K562 (cell line): ENCODE measurements around the gene TMEM100. TPM values are rescaled to one million over a fixed set of nuclear protein-coding genes. Genes with fewer than 3 reads are reported as not detected.

Source experiments
- CBX5 ChIP-seq: IDR thresholded peaks from 2 replicates; pipeline ENCODE4 v1.6.1; 2014; ENCODE audit warnings: low read depth, borderline replicate concordance
- CC2D1A ChIP-seq: fragments of 450-650 bp; IDR thresholded peaks from 2 replicates; pipeline ENCODE4 v1.6.1; 2017; ENCODE audit warnings: mild to moderate bottlenecking
- CHD7 ChIP-seq: fragments of 200-600 bp; sonication (generic); IDR thresholded peaks from one replicate; pipeline ENCODE4 v1.6.1; 2012; ENCODE audit warnings: mild to moderate bottlenecking, low read depth, low read length, inconsistent platforms
- CREB3L1 ChIP-seq: fragments of 450-650 bp; IDR thresholded peaks from 2 replicates; pipeline ENCODE4 v1.6.1; 2014; ENCODE audit warnings: low read depth, mild to moderate bottlenecking, moderate library complexity, borderline replicate concordance
- ESRRB ChIP-seq: fragments of 250-450 bp; sonication (Bioruptor Pico); IDR thresholded peaks from 2 replicates; pipeline ENCODE4 v1.5.0; 2020; ENCODE audit warnings: mild to moderate bottlenecking, moderate library complexity, borderline replicate concordance
- FOXO4 ChIP-seq: fragments of 450-650 bp; formaldehyde crosslinking; IDR thresholded peaks from 2 replicates; pipeline ENCODE4 v1.4.0; 2020; ENCODE audit warnings: mild to moderate bottlenecking, moderate library complexity
- FOXP1 ChIP-seq: sonication (generic); formaldehyde crosslinking; IDR thresholded peaks from 2 replicates; pipeline ENCODE4 v1.8.0; 2022; ENCODE audit warnings: mild to moderate bottlenecking, missing genetic modification reagents
- GTF2E2 ChIP-seq: fragments of 200-800 bp; sonication (Bioruptor generic); IDR thresholded peaks from 2 replicates; pipeline ENCODE4 v1.6.1; 2016; ENCODE audit warnings: missing genetic modification characterization, missing compliant biosample characterization
- KDM2B ChIP-seq: fragments of 250-450 bp; sonication (Bioruptor Pico); IDR thresholded peaks from 2 replicates; pipeline ENCODE4 v1.8.0; 2021; ENCODE audit warnings: mild to moderate bottlenecking, moderate library complexity
- PYGO2 ChIP-seq: fragments of 450-650 bp; IDR thresholded peaks from 2 replicates; pipeline ENCODE4 v1.6.1; 2016; ENCODE audit warnings: mild to moderate bottlenecking, missing genetic modification characterization, moderate library complexity, missing compliant biosample characterization
- SMAD4 ChIP-seq: fragments of 250-450 bp; sonication (Bioruptor Pico); conservative IDR thresholded peaks from 2 replicates; pipeline ENCODE4 v1.8.0; 2021; ENCODE audit warnings: inconsistent platforms, mild to moderate bottlenecking, moderate library complexity
- polyA plus RNA-seq, 8 experiments: library from polyadenylated mRNA; depleted of rRNA in 4 of 8; stranded (reverse) in 5 of 8; unstranded in 3 of 8; fragments of >200 nt; fragmentation: Nextera tagmentation in 2 of 8; fragmentation: Illumina TruSeq in 1 of 8; extraction: Ambion mirVana in 2 of 8; extraction: Trizol in 1 of 8; gene quantifications; 2 replicates each; pipeline versions ENCODE4 v1.2.1 to v1.2.3, GENCODE V29; 2011 to 2014; ENCODE audit warnings: inconsistent platforms in 1 of 8, missing spikeins in 1 of 8
- total RNA-seq, 7 experiments: library from RNA; depleted of rRNA in 6 of 7; stranded (reverse); fragments of >200 nt in 6 of 7; fragmentation: Illumina TruSeq in 2 of 7; extraction: Trizol in 2 of 7; gene quantifications; 2 replicates each; pipeline versions ENCODE4 v1.2.1 to v1.2.3, GENCODE V29; 2011 to 2021; ENCODE audit warnings: low replicate concordance in 1 of 7

TMEM100 gene
- total and polyA plus RNA-seq, 9 of the 15 experiments (the other 6 are each of a cell fraction or from before 2014, with no cell fraction given) = 0.12 to 0.50 (median 0.19) TPM

GRCh38 chr17:55676274-55676673 lies 46.4 kb downstream of the TMEM100 start (continued):
- no peak for TF ChIP-seq SMAD4 (CRISPR knock-in tag)
- TF ChIP-seq FOXO4 (CRISPR knock-in tag) = no peak
- TF ChIP-seq ESRRB = no peak
- TF ChIP-seq CHD7 = no peak
- TF ChIP-seq FOXP1 (CRISPR knock-in tag) = no peak
- no peak for TF ChIP-seq PYGO2
- no peak for TF ChIP-seq CC2D1A
- TF ChIP-seq CBX5 = no peak
- TF ChIP-seq CREB3L1 = no peak
- no peak for TF ChIP-seq GTF2E2 (tag)
- TF ChIP-seq KDM2B (CRISPR knock-in tag) = no peak
